ENCODE data around the gene SEMA6D. TPM values are rescaled to one million over a fixed set of nuclear protein-coding genes. Genes with fewer than 3 reads are reported as not detected.

Gene SEMA6D
- total and polyA plus RNA-seq, 12 donors = 1.4 to 20.1 (median 11.9) TPM

- Histone ChIP-seq H3K9me3 (no peaks in the 10 kb centered on the region), H3K36me3 (no peaks in the 10 kb centered on the region), H3K4me3 (no peak overlapping the region), H3K4me1 (peaks cover 0 to 14% (median 9%) of the 10 kb centered on the region in 9 donors), H3K27ac (no peak overlapping the region), H3K27me3 (peaks cover 0 to 25% (median 0%) of the 10 kb centered on the region in 7 donors)
- no peak for DNase-seq
- TF ChIP-seq CTCF (IDR thresholded peaks at IDR 0.05) = peak; percentile 22 to 70 (median 54)
- intact Hi-C loops (cut with DNase I) = loop anchor here in 9 of 10 donors (2.0 to 10.0 kb wide), 12 partner anchors 39 to 517 kb away; no protein-coding TSS in a partner anchor
- no peak for ATAC-seq
These were observed 5.7 kb upstream of the SEMA6D start for GRCh38 chr15:47711655-47712054.

GRCh38 chr15:47715402-47715801 is 1.9 kb upstream of the SEMA6D start:
- 85 to 87% methylated on average over 7 of the region's 7 CpGs for WGBS, 2 donors
- H3K27ac ChIP-seq = peak overlapping the region in 1 of 10 donors; percentile 90
- peaks cover 0 to 30% (median 19%) of the 10 kb centered on the region in 9 donors for H3K4me1 ChIP-seq
- no peak for DNase-seq
- intact Hi-C loops (cut with DNase I) = loop anchor here in 9 of 10 donors (5.0 to 10.0 kb wide), 10 partner anchors 79 to 521 kb away; no protein-coding TSS in a partner anchor
- H3K36me3 ChIP-seq = no peaks in the 10 kb centered on the region
- peaks cover 0 to 60% (median 0%) of the 10 kb centered on the region in 7 donors for H3K27me3 ChIP-seq
- H3K9me3 ChIP-seq = no peaks in the 10 kb centered on the region
- no peak for ATAC-seq
- H3K4me3 ChIP-seq = no peak overlapping the region
- no peak for TF ChIP-seq CTCF (IDR thresholded peaks at IDR 0.05)

- Histone ChIP-seq H3K4me1 (peaks cover 0 to 36% (median 19%) of the 10 kb centered on the region in 9 donors), H3K27me3 (peaks cover 0 to 63% (median 0%) of the 10 kb centered on the region in 7 donors), H3K36me3 (no peaks in the 10 kb centered on the region), H3K4me3 (peak overlapping the region in 7 of 10 donors; percentile 70 to 98 (median 90)), H3K27ac (peak overlapping the region in 8 of 10 donors; percentile 6 to 94 (median 89)), H3K9me3 (no peaks in the 10 kb centered on the region)
- ATAC-seq (no peak), DNase-seq (peak; percentile 17 to 49)
- intact Hi-C loops (cut with DNase I) = loop anchor here in 9 of 10 donors (5.0 to 10.0 kb wide), 10 partner anchors 79 to 521 kb away; no protein-coding TSS in a partner anchor
- 24 to 36% methylated on average over 6 of the region's 6 CpGs for WGBS, 2 donors
- no peak for TF ChIP-seq CTCF (IDR thresholded peaks at IDR 0.05)
These were observed 1.4 kb upstream of the SEMA6D start for GRCh38 chr15:47715856-47716445.

GRCh38 chr15:47716516-47716915 is 789 bp upstream of the SEMA6D start:
- H3K4me3 ChIP-seq = peak overlapping the region in 9 of 10 donors; percentile 70 to 98 (median 89)
- no peaks in the 10 kb centered on the region for H3K9me3 ChIP-seq
- H3K27me3 ChIP-seq = peaks cover 0 to 63% (median 0%) of the 10 kb centered on the region in 7 donors
- H3K4me1 ChIP-seq = peaks cover 0 to 41% (median 19%) of the 10 kb centered on the region in 9 donors
- H3K27ac ChIP-seq = peak overlapping the region in 9 of 10 donors; percentile 51 to 94 (median 90)
- TF ChIP-seq CTCF (IDR thresholded peaks at IDR 0.05) = no peak
- no peaks in the 10 kb centered on the region for H3K36me3 ChIP-seq
- DNase-seq = no peak
- 38 to 40% methylated on average over 2 of the region's 2 CpGs for WGBS, 2 donors
- intact Hi-C loops (cut with DNase I) = loop anchor here in 9 of 10 donors (5.0 to 10.0 kb wide), 10 partner anchors 78 to 522 kb away; no protein-coding TSS in a partner anchor
- no peak for ATAC-seq
